RPMI8226 (cell line): ENCODE measurements around the gene SUGT1.
"Not testable (repeated sequence)": the region's sequence is repeated elsewhere in the genome, so short reads cannot be mapped to it uniquely, and the experiment has no call there.

ENCODE experiments used
- DNase-seq: peaks from one replicate; pipeline ENCODE4 v3.0.0-alpha.2; 2015

The SUGT1 gene

DNA sequence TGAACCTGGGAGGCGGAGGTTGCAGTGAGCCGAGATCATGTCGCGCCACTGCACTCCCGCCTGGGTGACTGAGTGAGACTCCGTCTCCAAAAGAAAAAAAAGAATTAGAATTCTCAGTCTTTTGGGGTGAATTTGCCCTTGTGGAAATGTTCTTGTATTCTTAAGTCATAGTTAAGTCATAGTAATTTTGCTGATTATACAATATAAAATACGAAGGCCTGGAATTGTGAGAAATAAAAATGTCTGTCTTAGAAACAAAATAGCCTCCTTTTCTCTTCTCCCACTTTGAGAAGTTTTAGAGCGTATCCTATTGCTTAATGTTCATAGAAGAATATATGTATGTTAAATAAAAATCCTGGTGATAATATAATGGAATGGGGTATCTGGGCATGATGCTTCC lies 18.1 kb downstream of the SUGT1 start:
- DNase-seq, result no peak

DNA sequence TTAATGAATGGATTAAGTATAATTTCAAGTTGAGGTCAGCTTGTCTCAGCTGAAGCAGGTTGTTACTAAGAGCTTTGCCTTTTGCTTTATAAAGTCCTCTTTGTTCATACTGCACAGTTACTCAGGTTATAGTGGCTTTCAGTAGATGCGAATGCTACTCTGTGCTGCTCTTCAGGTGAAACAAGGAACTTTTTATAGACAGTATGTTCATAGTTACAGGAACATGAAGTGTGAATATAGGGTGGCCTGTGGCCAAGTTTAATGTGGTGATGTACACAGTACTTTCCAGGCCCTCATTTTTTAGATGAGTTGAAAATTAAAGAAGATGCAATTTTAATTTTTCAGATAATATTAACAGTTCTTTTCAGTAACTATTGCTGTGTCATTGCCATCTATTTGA lies 20.8 kb downstream of the SUGT1 start:
- no peak for DNase-seq

GRCh38 chr13:52677823-52678222 lies 25.2 kb downstream of the SUGT1 start:
- no peak for DNase-seq

- DNase-seq, result not testable (repeated sequence)
Measured at GRCh38 chr13:52685806-52686205, 33.2 kb downstream of the SUGT1 start.

GRCh38 chr13:52686376-52686775 lies 33.7 kb downstream of the SUGT1 start:
- no peak for DNase-seq

GRCh38 chr13:52695856-52696255 lies 43.2 kb downstream of the SUGT1 start:
- no peak for DNase-seq

DNA sequence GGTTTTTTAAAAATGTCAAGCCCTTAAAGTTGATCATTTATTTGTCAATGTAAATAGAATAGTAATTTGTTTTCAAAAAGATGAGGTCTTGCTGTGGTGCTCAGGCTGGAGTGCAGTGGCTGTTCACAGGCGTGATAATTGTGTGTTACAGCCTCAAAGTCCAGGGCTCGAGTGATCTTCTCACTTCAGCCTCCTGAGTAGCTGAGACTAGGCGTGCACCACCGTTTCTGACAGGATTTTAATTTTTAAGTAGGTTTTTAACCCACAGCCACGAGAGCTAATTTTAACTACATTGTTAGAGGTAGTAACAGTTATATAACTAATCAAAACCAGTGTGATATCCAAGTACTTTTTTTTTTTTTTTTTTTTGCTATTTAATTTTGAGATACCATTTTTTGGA lies 43.9 kb downstream of the SUGT1 start:
- no peak for DNase-seq

- DNase-seq, result no peak
Measured at GRCh38 chr13:52701728-52702465, 49.3 kb downstream of the SUGT1 start.

DNA sequence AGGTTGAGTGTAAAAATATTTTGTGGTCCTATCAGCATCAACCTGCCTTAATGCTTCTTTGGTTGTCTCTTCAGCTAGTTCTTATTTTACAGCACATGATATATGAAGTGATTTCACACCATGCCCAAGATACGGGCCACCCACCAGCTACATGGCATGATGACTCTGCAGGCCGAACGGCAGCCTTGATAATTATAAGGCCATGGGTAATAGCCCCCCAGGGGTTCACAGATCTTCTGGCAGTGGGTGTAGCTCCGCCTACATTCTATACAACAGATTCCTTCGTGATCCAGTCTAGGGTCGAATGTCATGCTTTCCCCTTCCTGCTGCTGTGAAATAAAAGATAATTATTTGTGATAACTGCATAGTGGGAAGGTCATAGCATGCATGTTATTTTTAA lies 50.8 kb downstream of the SUGT1 start:
- DNase-seq, result no peak

GRCh38 chr13:52706081-52706480 lies 53.4 kb downstream of the SUGT1 start:
- no peak for DNase-seq

GRCh38 chr13:52707375-52707774 lies 54.7 kb downstream of the SUGT1 start:
- no peak for DNase-seq

GRCh38 chr13:52708266-52708665 lies 55.6 kb downstream of the SUGT1 start:
- DNase-seq, result not testable (repeated sequence)

- no peak for DNase-seq
Measured at GRCh38 chr13:52711286-52711685, 58.6 kb downstream of the SUGT1 start.

GRCh38 chr13:52712385-52712784 lies 59.7 kb downstream of the SUGT1 start:
- DNase-seq, result no peak

- DNase-seq, result no peak
Measured at GRCh38 chr13:52713894-52714293, 61.3 kb downstream of the SUGT1 start.

DNA sequence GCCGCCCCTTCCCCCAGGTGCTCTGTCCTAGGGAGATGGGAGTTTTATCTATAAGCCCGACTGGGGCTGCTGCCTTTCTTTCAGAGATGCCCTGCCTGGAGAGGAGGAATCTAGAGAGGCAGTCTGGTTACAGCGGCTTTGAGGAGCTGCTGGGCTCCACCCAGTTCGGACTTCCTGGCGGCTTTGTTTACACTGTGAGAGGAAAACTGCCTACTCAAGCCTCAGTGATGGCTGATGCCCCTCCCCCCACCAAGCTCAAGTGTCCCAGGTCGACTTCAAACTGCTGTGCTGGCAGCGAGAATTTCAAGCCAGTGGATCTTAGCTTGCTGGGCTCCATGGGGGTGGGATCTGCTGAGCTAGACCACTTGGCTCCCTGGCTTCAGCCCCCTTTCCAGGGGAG lies 68.3 kb downstream of the SUGT1 start:
- DNase-seq, result peak; percentile 79

GRCh38 chr13:52721356-52721755 lies 68.7 kb downstream of the SUGT1 start:
- not testable (repeated sequence) for DNase-seq

DNA sequence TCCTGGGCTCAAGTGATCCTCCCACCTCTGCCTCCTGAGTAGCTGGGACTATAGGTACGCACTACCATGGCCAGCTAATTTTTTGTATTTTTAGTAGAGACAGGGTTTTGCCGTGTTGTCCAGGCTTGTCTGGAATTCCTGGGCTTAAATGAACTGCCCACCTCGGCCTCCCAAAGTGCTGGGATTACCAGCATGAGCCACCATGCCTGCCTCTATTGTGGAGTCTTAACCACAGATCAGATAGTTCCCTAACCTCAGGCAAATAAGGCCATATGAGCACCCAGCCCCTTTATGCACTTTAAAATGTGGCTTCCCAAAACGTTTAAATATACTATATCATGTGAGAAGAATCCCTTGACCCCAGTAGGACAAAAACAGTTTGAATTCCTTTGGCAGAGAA lies 70.5 kb downstream of the SUGT1 start:
- no peak for DNase-seq

- no peak for DNase-seq
Measured at GRCh38 chr13:52725302-52725701, 72.7 kb downstream of the SUGT1 start.

DNA sequence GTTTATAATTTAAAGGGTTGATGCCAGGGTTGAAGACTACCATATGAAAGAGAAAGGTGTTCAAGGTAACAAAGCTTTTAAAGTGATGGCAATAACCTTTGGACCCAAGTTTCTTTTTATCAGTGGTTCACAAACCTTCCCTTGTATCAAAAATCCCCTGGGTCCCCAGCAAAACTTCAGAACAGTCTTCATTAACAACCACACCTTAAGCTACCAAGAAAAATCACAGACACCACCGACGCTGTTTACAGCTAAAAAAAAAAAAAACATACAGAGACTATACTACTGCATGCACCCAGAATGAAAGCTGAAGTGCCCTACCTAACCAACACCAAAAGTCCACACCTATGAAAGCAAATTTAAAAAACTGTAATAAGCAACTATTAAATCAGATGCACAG lies 73.6 kb downstream of the SUGT1 start:
- DNase-seq, result no peak

GRCh38 chr13:52734075-52734623 lies 81.5 kb downstream of the SUGT1 start:
- no peak for DNase-seq

- DNase-seq, result no peak
Measured at GRCh38 chr13:52736891-52737290, 84.3 kb downstream of the SUGT1 start.

- no peak for DNase-seq
Measured at GRCh38 chr13:52737451-52737850, 84.8 kb downstream of the SUGT1 start.

DNA sequence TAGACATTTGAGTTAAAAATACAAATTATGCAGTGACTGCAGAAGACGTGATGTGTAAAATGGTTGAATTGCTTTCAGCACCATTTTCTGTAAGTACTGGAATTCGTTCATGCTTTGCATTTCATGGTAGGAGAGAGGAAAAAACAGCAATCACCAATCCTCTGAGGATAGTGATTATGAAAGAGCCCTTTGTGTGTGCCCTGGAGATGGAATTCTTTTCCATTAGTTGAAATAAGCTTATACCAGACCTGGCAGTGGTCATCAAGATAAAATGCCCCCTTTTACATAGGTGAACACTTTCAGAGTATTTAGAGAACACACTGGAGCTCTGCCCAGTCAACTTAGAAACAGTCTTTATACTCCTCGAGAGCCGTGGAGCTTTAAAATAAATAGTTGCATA lies 85.3 kb downstream of the SUGT1 start:
- no peak for DNase-seq
